PC-3 (cell line): Measurements from ENCODE around the gene IL4. TPM values are rescaled to one million over a fixed set of nuclear protein-coding genes. Genes with fewer than 3 reads are reported as not detected.

Experiments used
- ATAC-seq: fragments of 200-7000 bp; cut with Tn5 transposase; 2 replicates; pipeline ENCODE4 v1.9.1; 2020; ENCODE audit warnings: mild to moderate bottlenecking, moderate library complexity
- BruUV-seq: library from RNA; stranded (reverse); fragments of 400-500 nt; replicated peaks from 2 replicates; lab custom pipeline; 2021; lab: Mats Ljungman, UMichigan
- CTCF ChIA-PET: fragments of 300-600 bp; sonication (Branson Sonifier 250); formaldehyde crosslinking; loops from one replicate; lab custom pipeline; 2022; ENCODE audit warnings: antibody characterized with exemption; lab: Charles Lee
- POLR2A ChIA-PET: fragments of 300-600 bp; sonication (Branson Sonifier 250); formaldehyde crosslinking; loops from one replicate; lab custom pipeline; 2022; ENCODE audit warnings: antibody characterized with exemption; ENCODE audit not compliant: unreplicated experiment; lab: Charles Lee
- DNase-seq: peaks from one replicate; pipeline ENCODE4 v3.0.0-alpha.2; 2015
- H2AFZ ChIP-seq: fragments of 300-600 bp; sonication (generic); 2 replicates; pipeline ENCODE4 v1.6.0; 2016; ENCODE audit warnings: antibody characterized with exemption, low read length
- H3F3A ChIP-seq: fragments of 300-600 bp; sonication (generic); one replicate; pipeline ENCODE4 v1.6.0; 2017; ENCODE audit warnings: antibody characterized with exemption, low read length, control low read depth, mild to moderate bottlenecking; ENCODE audit not compliant: unreplicated experiment
- H3K27ac ChIP-seq: fragments of 300-600 bp; sonication (generic); 2 replicates; pipeline ENCODE4 v1.5.1; 2016; ENCODE audit warnings: mild to moderate bottlenecking, low read length
- H3K27me3 ChIP-seq: fragments of 300-600 bp; sonication (generic); 2 replicates; pipeline ENCODE4 v1.6.1; 2016; ENCODE audit warnings: low read length, mixed read lengths
- H3K36me3 ChIP-seq: fragments of 300-600 bp; sonication (generic); 2 replicates; pipeline ENCODE4 v1.6.1; 2016; ENCODE audit warnings: low read depth, mixed run types, low read length, mixed read lengths
- H3K4me1 ChIP-seq: fragments of 300-600 bp; sonication (generic); 2 replicates; pipeline ENCODE4 v1.5.1; 2016; ENCODE audit warnings: low read length; ENCODE audit not compliant: insufficient read depth
- H3K4me2 ChIP-seq: fragments of 300-600 bp; sonication (generic); 2 replicates; pipeline ENCODE4 v1.6.0; 2016; ENCODE audit warnings: low read length
- H3K4me3 ChIP-seq: fragments of 300-600 bp; sonication (generic); 2 replicates; pipeline ENCODE4 v1.5.1; 2016; ENCODE audit warnings: mild to moderate bottlenecking, low read length, mixed read lengths
- H3K79me2 ChIP-seq: fragments of 300-600 bp; sonication (generic); 2 replicates; pipeline ENCODE4 v1.6.1; 2017; ENCODE audit warnings: low read length, mixed read lengths
- H3K9ac ChIP-seq: fragments of 300-600 bp; sonication (generic); 2 replicates; pipeline ENCODE4 v1.6.0; 2016; ENCODE audit warnings: mild to moderate bottlenecking, low read length
- H3K9me2 ChIP-seq: fragments of 300-600 bp; sonication (generic); replicated peaks from 2 replicates; pipeline ENCODE4 v1.6.1; 2016; ENCODE audit warnings: mixed run types, low read length, mixed read lengths
- H3K9me3 ChIP-seq: fragments of 300-600 bp; sonication (generic); 2 replicates; pipeline ENCODE4 v1.6.1; 2016; ENCODE audit warnings: low read length, mixed read lengths
- H4K20me1 ChIP-seq: fragments of 300-600 bp; sonication (generic); 2 replicates; pipeline ENCODE4 v1.6.1; 2016; ENCODE audit warnings: low read length, mixed read lengths
- CTCF ChIP-seq: fragments of 300-600 bp; sonication (generic); conservative IDR thresholded peaks from 2 replicates; pipeline ENCODE4 v1.5.1; 2017; ENCODE audit warnings: antibody characterized with exemption, low read depth, mild to moderate bottlenecking, low read length
- EZH2 ChIP-seq: fragments of 300-600 bp; sonication (generic); IDR thresholded peaks from one replicate; pipeline ENCODE4 v1.6.1; 2017; ENCODE audit warnings: antibody characterized with exemption, mild to moderate bottlenecking, low read length; ENCODE audit not compliant: unreplicated experiment
- EZH2phosphoT487 ChIP-seq: fragments of 300-600 bp; sonication (generic); IDR thresholded peaks from 2 replicates; pipeline ENCODE4 v1.6.1; 2018; ENCODE audit warnings: mild to moderate bottlenecking, antibody characterized with exemption, low read length, borderline replicate concordance
- intact Hi-C: fragments of 100-400 bp; cut with micrococcal nuclease; formaldehyde crosslinking; loops from 2 replicates; pipeline ENCODE4 v1.9.0; 2023
- total RNA-seq: library from RNA; depleted of rRNA; stranded (reverse); fragments of >200 nt; gene quantifications from 2 replicates; pipeline ENCODE4 v1.2.3, GENCODE V29; 2014

The IL4 gene
- total RNA-seq, 1 experiment from 2014 or later, result not detected

GRCh38 chr5:132665574-132666080 is 8.2 kb upstream of the IL4 start:
- ChIA-PET CTCF (no interaction called here), POLR2A (no interaction called here)
- ATAC-seq (no peak), DNase-seq (no peak)
- H3K27me3 ChIP-seq, result no peaks in the 10 kb centered on the region
- H3K9ac ChIP-seq, result no peak overlapping the region
- H3K27ac ChIP-seq, result no peak overlapping the region
- no peak overlapping the region for H3K4me2 ChIP-seq
- H3K36me3 ChIP-seq, result no peaks in the 10 kb centered on the region
- intact Hi-C loops, result no loop called here
- no peaks in the 10 kb centered on the region for H4K20me1 ChIP-seq
- no peak for TF ChIP-seq EZH2phosphoT487
- H3K79me2 ChIP-seq, result no peaks in the 10 kb centered on the region
- no peaks in the 10 kb centered on the region for H3K9me2 ChIP-seq
- no peaks in the 10 kb centered on the region for H3K4me1 ChIP-seq
- no TSS peak for BruUV-seq
- no peak overlapping the region for H2AFZ ChIP-seq
- no peak overlapping the region for H3K4me3 ChIP-seq
- no peaks in the 10 kb centered on the region for H3K9me3 ChIP-seq
- H3F3A ChIP-seq, result no peaks in the 10 kb centered on the region

GRCh38 chr5:132666310-132667123 is 7.3 kb upstream of the IL4 start:
- ChIA-PET POLR2A (no interaction called here), CTCF (interaction anchor here (0.6 kb wide), 1 partner anchor 153 kb away, joined by 4 read pairs; no protein-coding TSS in a partner anchor)
- DNase-seq (no peak), ATAC-seq (no peak)
- no peak for TF ChIP-seq CTCF
- no peak for TF ChIP-seq EZH2phosphoT487
- no peak for TF ChIP-seq EZH2
- Histone ChIP-seq H3K79me2 (no peaks in the 10 kb centered on the region), H3K9me2 (no peaks in the 10 kb centered on the region), H3K9ac (no peak overlapping the region), H3K27me3 (no peaks in the 10 kb centered on the region), H3K27ac (no peak overlapping the region), H2AFZ (no peak overlapping the region), H4K20me1 (no peaks in the 10 kb centered on the region), H3K36me3 (no peaks in the 10 kb centered on the region), H3K4me1 (no peaks in the 10 kb centered on the region), H3F3A (no peaks in the 10 kb centered on the region), H3K4me3 (no peak overlapping the region), H3K9me3 (no peaks in the 10 kb centered on the region), H3K4me2 (no peak overlapping the region)
- no TSS peak for BruUV-seq
- intact Hi-C loops, result no loop called here

GRCh38 chr5:132667309-132667708 is 6.5 kb upstream of the IL4 start:
- ChIA-PET CTCF (no interaction called here), POLR2A (no interaction called here)
- H3K4me3 ChIP-seq, result no peak overlapping the region
- H4K20me1 ChIP-seq, result no peaks in the 10 kb centered on the region
- no TSS peak for BruUV-seq
- no peaks in the 10 kb centered on the region for H3K27me3 ChIP-seq
- TF ChIP-seq EZH2phosphoT487 (no peak), EZH2 (no peak), CTCF (no peak)
- no peaks in the 10 kb centered on the region for H3K9me2 ChIP-seq
- H3K4me1 ChIP-seq, result no peaks in the 10 kb centered on the region
- H2AFZ ChIP-seq, result no peak overlapping the region
- H3K36me3 ChIP-seq, result no peaks in the 10 kb centered on the region
- ATAC-seq (no peak), DNase-seq (no peak)
- H3K79me2 ChIP-seq, result no peaks in the 10 kb centered on the region
- no peak overlapping the region for H3K27ac ChIP-seq
- no peaks in the 10 kb centered on the region for H3F3A ChIP-seq
- H3K4me2 ChIP-seq, result no peak overlapping the region
- H3K9ac ChIP-seq, result no peak overlapping the region
- H3K9me3 ChIP-seq, result no peaks in the 10 kb centered on the region
- intact Hi-C loops, result no loop called here
